ENCODE measurements around the gene FOXP1. TPM values are rescaled to one million over a fixed set of nuclear protein-coding genes. Genes with fewer than 3 reads are reported as not detected.
"Not testable (repeated sequence)": the region's sequence is repeated elsewhere in the genome, so short reads cannot be mapped to it uniquely, and the experiment has no call there.

Gene FOXP1
- total RNA-seq, 2 experiments from 2014 or later = 120 to 122 TPM

DNA sequence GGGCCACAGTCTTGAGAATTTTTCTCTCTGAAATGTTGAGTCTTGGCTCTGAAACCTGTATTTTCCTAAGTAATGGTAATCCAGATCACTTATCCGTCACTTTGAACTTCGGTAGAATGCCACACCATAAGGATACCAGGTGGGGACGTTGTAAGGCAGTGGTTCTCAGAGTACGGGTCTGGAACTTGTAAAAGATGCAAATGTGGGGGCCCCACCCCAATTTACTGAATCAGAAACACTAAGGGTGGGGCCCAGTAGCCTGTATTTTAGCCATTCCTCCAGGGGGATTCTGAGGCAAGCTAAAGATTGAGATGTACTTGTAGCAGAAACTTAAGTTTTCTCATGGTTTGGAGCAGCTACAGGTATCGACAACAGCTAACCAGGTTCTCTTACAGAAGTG is 555.3 kb downstream of the FOXP1 start:
- no peak overlapping the region for H3K4me3 Mint-ChIP-seq
- ChIA-PET POLR2A (no interaction called here), CTCF (interaction anchor here (1.0 kb wide), 1 partner anchor 15 kb away, joined by 3 read pairs; no protein-coding TSS in a partner anchor)
- no peak for ATAC-seq
- H3K9me3 Mint-ChIP-seq (ENCODE audit: insufficient read depth) = no peaks in the 10 kb centered on the region
- peaks cover 51% of the 10 kb centered on the region for H3K4me1 Mint-ChIP-seq (ENCODE audit: low read depth)
- no peaks in the 10 kb centered on the region for H3K27me3 Mint-ChIP-seq (ENCODE audit: low read depth)
- no peak overlapping the region for H3K27ac Mint-ChIP-seq
- DNase-seq = no peak
- H3K36me3 Mint-ChIP-seq (ENCODE audit: low read depth) = peaks cover 72% of the 10 kb centered on the region

DNA sequence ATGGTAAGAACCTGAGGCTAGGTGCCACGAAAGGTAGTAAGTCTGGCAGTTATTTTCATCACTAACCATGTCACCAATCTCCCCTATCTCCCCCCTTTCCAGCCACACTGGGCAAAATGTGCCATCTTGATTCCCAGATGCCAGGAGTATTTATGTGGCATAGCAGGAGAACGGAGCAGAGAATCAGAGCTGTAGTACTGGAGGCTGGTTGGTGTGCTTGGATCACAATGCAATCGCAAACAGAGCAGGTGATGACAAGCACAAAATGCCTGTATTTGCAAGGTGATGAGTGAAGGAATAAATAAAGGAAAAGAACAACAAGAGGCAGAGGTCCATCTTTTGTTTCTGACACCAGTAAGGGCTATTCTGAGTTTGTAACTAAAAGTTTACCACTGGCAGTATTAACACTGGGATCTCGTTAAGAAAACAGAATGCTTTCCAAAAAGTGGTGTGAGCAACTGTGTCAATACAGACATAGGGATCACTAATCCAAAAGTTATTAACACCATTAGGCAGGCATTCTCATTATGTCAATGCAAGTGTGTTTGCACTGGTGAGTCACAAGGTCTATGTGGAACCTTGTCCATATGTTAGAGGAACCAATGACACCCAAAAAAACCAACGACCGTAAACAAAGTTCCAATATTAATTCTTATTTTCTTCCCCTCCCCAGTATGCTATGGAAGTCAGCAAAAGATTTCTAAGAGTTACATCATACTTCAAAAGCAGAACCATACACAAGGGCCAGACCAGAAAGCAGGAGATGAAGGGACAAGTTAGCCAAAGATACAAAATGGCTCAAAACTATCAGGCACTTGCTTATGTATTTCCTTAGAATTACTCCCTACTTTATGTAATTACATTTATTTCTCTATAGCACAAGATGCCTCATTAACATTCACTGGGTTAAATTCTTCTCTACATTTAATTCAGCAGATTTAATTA is 556.6 kb downstream of the FOXP1 start:
- ChIA-PET POLR2A (interaction anchor here (0.6 kb wide), 1 partner anchor 76 kb away, joined by 3 read pairs; no protein-coding TSS in a partner anchor), CTCF (interaction anchor here (1.0 kb wide), 1 partner anchor 8 kb away, joined by 5 read pairs; no protein-coding TSS in a partner anchor)
- Mint-ChIP-seq H3K36me3 (ENCODE audit: low read depth) (peaks cover 65% of the 10 kb centered on the region), H3K27me3 (ENCODE audit: low read depth) (no peaks in the 10 kb centered on the region), H3K9me3 (ENCODE audit: insufficient read depth) (no peaks in the 10 kb centered on the region), H3K4me3 (no peak overlapping the region), H3K4me1 (ENCODE audit: low read depth) (peaks cover 39% of the 10 kb centered on the region), H3K27ac (peak overlapping the region; percentile 28)
- DNase-seq = no peak
- ATAC-seq = no peak

DNA sequence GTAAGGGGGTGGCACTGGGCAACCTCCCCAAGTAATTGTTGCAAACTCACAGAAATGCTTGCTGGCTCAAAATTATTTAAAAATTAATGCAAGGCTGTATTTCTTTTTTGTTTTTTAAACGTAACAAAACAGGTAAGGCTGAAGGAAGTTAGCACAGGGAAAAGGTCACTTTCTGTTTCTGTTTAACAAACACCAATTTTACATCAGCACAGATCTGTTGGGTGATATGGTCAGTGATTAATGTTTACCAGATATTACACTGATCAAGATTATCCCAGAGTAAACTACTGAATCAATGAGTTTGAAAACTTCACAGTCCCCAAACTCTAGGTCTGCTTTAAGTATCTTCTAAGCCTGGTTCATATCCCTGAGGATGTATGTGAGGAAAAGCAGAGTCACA is 558.0 kb downstream of the FOXP1 start:
- ATAC-seq (no peak), DNase-seq (no peak)
- Mint-ChIP-seq H3K4me1 (ENCODE audit: low read depth) (peaks cover 35% of the 10 kb centered on the region), H3K36me3 (ENCODE audit: low read depth) (peaks cover 62% of the 10 kb centered on the region), H3K4me3 (no peak overlapping the region), H3K9me3 (ENCODE audit: insufficient read depth) (no peaks in the 10 kb centered on the region), H3K27me3 (ENCODE audit: low read depth) (no peaks in the 10 kb centered on the region), H3K27ac (peak overlapping the region; percentile 53)
- CTCF ChIA-PET = interaction anchor here (1.0 kb wide), 1 partner anchor 9 kb away, joined by 5 read pairs; no protein-coding TSS in a partner anchor
- POLR2A ChIA-PET = no interaction called here

DNA sequence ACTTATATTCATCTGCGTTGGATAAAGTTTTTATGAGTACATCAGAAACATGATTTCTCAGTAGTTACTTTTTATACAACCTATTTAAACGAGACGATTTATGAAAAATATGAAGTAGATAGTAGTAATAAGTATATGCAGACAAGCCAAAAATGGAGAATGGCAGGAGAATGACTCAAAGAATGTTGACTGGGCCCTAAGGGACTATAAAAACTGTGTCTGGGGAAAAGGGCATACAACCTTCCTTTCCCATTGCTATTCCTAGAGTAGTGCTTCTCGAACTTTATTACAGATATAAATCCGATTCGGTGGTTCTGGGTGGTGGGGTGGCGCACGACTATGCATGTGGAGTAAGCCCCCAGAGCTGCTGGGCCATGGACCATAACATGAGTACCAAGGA is 558.5 kb downstream of the FOXP1 start:
- no peak for DNase-seq
- POLR2A ChIA-PET = no interaction called here
- CTCF ChIA-PET = no interaction called here
- ATAC-seq = no peak
- H3K9me3 Mint-ChIP-seq (ENCODE audit: insufficient read depth) = no peaks in the 10 kb centered on the region
- no peak overlapping the region for H3K27ac Mint-ChIP-seq
- peaks cover 57% of the 10 kb centered on the region for H3K36me3 Mint-ChIP-seq (ENCODE audit: low read depth)
- no peaks in the 10 kb centered on the region for H3K27me3 Mint-ChIP-seq (ENCODE audit: low read depth)
- H3K4me1 Mint-ChIP-seq (ENCODE audit: low read depth) = peaks cover 35% of the 10 kb centered on the region
- no peak overlapping the region for H3K4me3 Mint-ChIP-seq

DNA sequence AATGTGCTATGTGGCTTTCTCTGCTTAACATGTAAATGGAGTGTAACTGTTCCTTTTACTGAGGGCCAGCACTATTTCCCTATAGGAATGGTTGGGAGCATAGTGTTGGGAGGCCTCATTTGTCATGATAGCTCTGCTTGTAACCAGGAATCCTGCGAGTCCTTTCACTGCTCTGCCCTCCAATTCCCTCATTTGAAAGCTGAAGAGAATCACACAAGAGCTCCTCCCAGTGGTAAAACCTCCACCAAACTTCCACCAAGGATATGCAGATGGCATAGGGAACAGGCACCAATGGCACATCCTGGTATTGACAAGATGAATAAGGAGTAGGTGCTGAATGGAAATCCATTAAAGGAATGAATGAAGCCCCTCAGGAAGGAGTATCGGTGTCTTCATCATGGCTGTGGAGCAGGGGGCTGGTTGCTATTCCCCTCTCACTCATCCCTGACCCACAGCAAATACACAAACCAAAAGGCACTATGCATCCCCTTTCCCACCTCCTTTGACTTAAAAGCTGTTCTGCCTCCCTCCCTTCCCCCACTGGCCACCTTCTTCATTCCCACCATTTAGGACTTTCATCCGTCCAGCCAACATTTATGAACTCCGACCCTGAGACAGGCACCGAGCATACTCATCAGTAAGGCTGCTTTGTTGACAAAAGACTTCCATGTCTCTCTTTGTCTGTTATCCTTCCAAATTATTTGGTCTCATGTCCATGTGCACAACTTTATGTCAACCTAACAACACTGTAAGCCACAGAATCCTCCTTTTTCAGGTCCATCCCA is 560.8 kb downstream of the FOXP1 start:
- ChIA-PET POLR2A (no interaction called here), CTCF (interaction anchor here (0.8 to 2.3 kb wide), 4 partner anchors 11 to 22 kb away, joined by 3 to 8 read pairs (median 5); no protein-coding TSS in a partner anchor)
- Mint-ChIP-seq H3K36me3 (ENCODE audit: low read depth) (peaks cover 52% of the 10 kb centered on the region), H3K9me3 (ENCODE audit: insufficient read depth) (no peaks in the 10 kb centered on the region), H3K4me1 (ENCODE audit: low read depth) (peaks cover 39% of the 10 kb centered on the region), H3K27me3 (ENCODE audit: low read depth) (no peaks in the 10 kb centered on the region), H3K27ac (peak overlapping the region; percentile 10), H3K4me3 (no peak overlapping the region)
- no peak for DNase-seq
- no peak for ATAC-seq

DNA sequence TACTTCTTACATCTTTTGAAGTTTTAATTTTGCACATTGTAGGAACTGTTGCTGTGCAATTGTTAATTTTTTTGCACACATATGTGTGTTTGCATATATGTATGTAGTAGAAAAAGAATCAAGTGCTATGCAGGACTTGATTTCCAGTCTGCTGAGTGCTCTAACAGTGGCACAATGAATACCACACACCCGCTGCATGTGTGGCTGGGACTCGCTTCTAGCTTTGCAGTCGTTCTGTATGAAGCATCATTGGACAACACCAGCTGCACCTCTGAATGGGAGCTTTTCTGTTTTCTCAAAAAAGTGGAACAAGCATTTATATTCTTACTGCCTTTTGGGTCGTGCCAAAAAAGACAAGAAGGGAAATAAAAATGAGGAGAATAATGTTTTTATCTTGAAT is 564.7 kb downstream of the FOXP1 start:
- H3K27me3 Mint-ChIP-seq (ENCODE audit: low read depth) = no peaks in the 10 kb centered on the region

DNA sequence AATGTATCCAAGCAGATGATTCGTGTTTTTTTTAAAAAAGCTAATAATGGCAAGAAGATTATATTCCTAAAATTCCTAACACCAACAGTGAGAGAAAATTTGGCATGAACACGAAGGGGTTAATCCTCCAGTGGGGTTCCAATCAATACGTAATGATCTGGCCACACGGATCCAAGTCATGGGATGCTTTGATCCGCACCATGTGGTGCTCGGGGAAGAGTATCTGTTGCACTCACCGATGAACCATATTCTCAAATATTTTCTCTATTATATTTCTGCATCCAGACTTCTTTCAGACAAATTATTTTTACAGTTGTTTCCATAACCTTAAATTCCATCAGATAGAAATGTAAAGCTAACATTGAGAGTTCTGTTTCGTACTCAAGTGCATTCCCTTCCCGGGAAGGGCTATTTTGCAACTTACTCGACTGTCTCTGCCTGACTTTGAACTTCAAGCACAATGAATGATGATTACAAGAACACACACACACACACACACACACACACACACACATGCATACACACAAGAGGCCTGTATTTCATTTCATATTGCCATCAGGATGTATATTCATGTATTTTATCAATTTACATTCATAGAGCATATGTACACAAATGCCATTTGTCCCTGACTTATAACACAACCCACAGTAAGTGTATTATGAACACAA is 567.2 kb downstream of the FOXP1 start:
- no peaks in the 10 kb centered on the region for H3K9me3 Mint-ChIP-seq (ENCODE audit: insufficient read depth)
- H3K27ac Mint-ChIP-seq = no peak overlapping the region
- ChIA-PET CTCF (interaction anchor here (0.9 kb wide), 1 partner anchor 9 kb away, joined by 3 read pairs; no protein-coding TSS in a partner anchor), POLR2A (interaction anchor here (0.6 to 0.9 kb wide), 2 partner anchors 41 to 48 kb away, joined by 3 to 4 read pairs; no protein-coding TSS in a partner anchor)
- ATAC-seq = no peak
- no peaks in the 10 kb centered on the region for H3K27me3 Mint-ChIP-seq (ENCODE audit: low read depth)
- no peak for DNase-seq
- H3K4me1 Mint-ChIP-seq (ENCODE audit: low read depth) = peaks cover 42% of the 10 kb centered on the region
- H3K36me3 Mint-ChIP-seq (ENCODE audit: low read depth) = peaks cover 59% of the 10 kb centered on the region
- no peak overlapping the region for H3K4me3 Mint-ChIP-seq

More for the DNA sequence above, 564.7 kb downstream of the FOXP1 start:
- CTCF ChIA-PET = interaction anchor here (0.7 kb wide), 1 partner anchor 1898 kb away, joined by 3 read pairs; no protein-coding TSS in a partner anchor
- Mint-ChIP-seq H3K27ac (no peak overlapping the region), H3K36me3 (ENCODE audit: low read depth) (peaks cover 55% of the 10 kb centered on the region), H3K4me1 (ENCODE audit: low read depth) (peaks cover 24% of the 10 kb centered on the region), H3K4me3 (no peak overlapping the region), H3K9me3 (ENCODE audit: insufficient read depth) (no peaks in the 10 kb centered on the region)
- ATAC-seq (no peak), DNase-seq (no peak)
- POLR2A ChIA-PET = no interaction called here

DNA sequence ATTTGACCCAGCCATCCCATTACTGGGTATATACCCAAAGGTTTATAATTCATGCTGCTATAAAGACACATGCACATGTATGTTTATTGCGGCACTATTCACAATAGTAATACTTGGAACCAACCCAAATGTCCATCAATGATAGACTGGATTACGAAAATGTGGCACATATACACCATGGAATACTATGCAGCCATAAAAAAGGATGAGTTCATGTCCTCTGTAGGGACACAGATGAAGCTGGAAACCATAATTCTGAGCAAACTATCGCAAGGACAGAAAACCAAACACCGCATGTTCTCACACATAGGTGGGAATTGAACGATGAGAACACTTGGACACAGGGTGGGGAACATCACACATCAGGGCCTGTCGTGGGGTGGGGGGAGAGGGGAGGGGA is 568.9 kb downstream of the FOXP1 start:
- H3K4me3 Mint-ChIP-seq; H3K27me3 Mint-ChIP-seq (ENCODE audit: low read depth); H3K9me3 Mint-ChIP-seq (ENCODE audit: insufficient read depth); H3K27ac Mint-ChIP-seq; ATAC-seq; CTCF ChIA-PET; POLR2A ChIA-PET; DNase-seq: not testable (repeated sequence)
- H3K4me1 Mint-ChIP-seq (ENCODE audit: low read depth) = peaks cover 51% of the 10 kb centered on the region
- peaks cover 62% of the 10 kb centered on the region for H3K36me3 Mint-ChIP-seq (ENCODE audit: low read depth)

DNA sequence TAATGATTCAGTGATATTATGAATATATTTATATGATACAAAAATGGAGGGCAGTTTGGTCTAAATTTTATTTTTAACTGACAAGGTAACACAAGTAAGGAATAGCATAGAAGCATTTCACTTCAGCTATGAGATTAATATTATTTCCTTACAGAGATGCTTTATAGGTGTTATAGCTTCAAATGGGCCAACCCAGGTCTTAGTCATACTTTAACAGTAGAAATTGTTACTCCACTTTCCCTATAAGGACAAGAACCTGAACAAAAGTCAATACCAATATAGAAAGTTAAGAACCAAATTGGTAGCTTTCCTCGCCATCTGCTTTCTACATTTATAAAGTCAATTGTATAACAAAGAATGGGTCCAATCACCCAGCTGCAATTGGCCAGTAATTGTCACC is 570.6 kb downstream of the FOXP1 start:
- Mint-ChIP-seq H3K27me3 (ENCODE audit: low read depth) (no peaks in the 10 kb centered on the region), H3K36me3 (ENCODE audit: low read depth) (peaks cover 61% of the 10 kb centered on the region), H3K4me1 (ENCODE audit: low read depth) (peaks cover 58% of the 10 kb centered on the region)

DNA sequence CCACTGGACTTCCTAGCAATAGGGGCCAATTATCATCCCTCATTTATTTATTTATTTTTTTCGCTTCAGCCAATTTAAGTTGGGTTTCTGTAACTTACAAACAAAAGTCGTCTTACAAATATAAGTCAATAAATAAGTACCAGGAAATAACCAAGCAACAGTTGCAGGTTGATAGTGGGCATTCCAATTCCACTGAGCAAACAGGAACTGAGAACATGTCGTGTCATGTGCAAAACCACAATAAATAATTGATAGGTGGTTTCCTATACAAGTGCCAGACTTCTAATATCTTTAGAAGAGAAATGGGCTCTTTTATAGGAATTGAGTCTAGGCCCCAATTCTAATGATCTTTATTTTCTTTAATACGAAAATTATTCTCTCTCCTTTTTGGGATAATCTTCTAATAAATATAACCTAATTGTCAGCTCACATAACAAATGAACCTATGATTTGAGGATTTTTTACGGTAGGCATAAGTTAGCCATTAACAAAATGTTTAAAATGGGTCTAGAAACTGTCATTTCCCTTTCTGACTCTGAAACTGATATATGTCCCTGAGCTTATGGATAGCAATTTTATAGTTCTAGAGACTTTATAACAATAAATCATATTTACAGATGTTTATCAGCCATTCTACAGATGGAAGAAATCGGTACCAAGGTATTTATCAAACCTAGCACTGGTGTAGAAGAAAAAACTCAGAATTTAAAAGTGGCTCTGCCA is 571.8 kb downstream of the FOXP1 start:
- Mint-ChIP-seq H3K4me3 (peak overlapping the region; percentile 68), H3K4me1 (ENCODE audit: low read depth) (peaks cover 70% of the 10 kb centered on the region), H3K27ac (peak overlapping the region; percentile 97), H3K36me3 (ENCODE audit: low read depth) (peaks cover 67% of the 10 kb centered on the region), H3K27me3 (ENCODE audit: low read depth) (no peaks in the 10 kb centered on the region), H3K9me3 (ENCODE audit: insufficient read depth) (no peaks in the 10 kb centered on the region)
- no peak for ATAC-seq
- POLR2A ChIA-PET = interaction anchor here (0.6 to 2.1 kb wide), 4 partner anchors 49 to 522 kb away, joined by 3 to 8 read pairs (median 4); no protein-coding TSS in a partner anchor
- CTCF ChIA-PET = interaction anchor here (0.6 to 2.1 kb wide), 7 partner anchors 12 to 461 kb away, joined by 3 to 10 read pairs (median 5); no protein-coding TSS in a partner anchor
- no peak for DNase-seq

More for the DNA sequence above, 570.6 kb downstream of the FOXP1 start:
- no peaks in the 10 kb centered on the region for H3K9me3 Mint-ChIP-seq (ENCODE audit: insufficient read depth)
- no peak for ATAC-seq
- no peak for DNase-seq
- no peak overlapping the region for H3K4me3 Mint-ChIP-seq
- POLR2A ChIA-PET = no interaction called here
- peak overlapping the region; percentile 52 for H3K27ac Mint-ChIP-seq
- CTCF ChIA-PET = interaction anchor here (0.9 to 1.6 kb wide), 4 partner anchors 15 to 217 kb away, joined by 3 to 5 read pairs (median 3); no protein-coding TSS in a partner anchor
